Keratinocyte (primary cell): Measurements from ENCODE around the gene LHFPL6. TPM values are rescaled to one million over a fixed set of nuclear protein-coding genes. Genes with fewer than 3 reads are reported as not detected.

ENCODE experiments used
- DNase-seq: peaks from one replicate; pipeline ENCODE4 v3.0.0-alpha.2; 2011; ENCODE audit warnings: low read depth, missing footprints, low spot score
- FAIRE-seq: peaks from 2 replicates; lab custom pipeline; 2011; peaks lifted over from hg19 to GRCh38; lab: Jason Lieb, UNC
- H2AFZ ChIP-seq: 2 replicates; pipeline ENCODE4 v1.6.0; 2012; ENCODE audit warnings: low read length, control low read depth, inconsistent platforms; ENCODE audit not compliant: control insufficient read depth
- H3K27ac ChIP-seq: 2 replicates; pipeline ENCODE4 v1.5.1; 2011; ENCODE audit warnings: low read length; ENCODE audit not compliant: control insufficient read depth, insufficient read depth
- H3K27me3 ChIP-seq: 3 replicates; pipeline ENCODE4 v1.6.0; 2011; ENCODE audit warnings: low read length; ENCODE audit not compliant: control insufficient read depth, insufficient read depth; ENCODE audit errors: extremely low read depth
- H3K36me3 ChIP-seq, 2 experiments: 2 replicates in 1 of 2; 3 replicates in 1 of 2; pipeline ENCODE4 v1.5.1; 2011; ENCODE audit warnings: low read length in 2 of 2, mild to moderate bottlenecking in 1 of 2; ENCODE audit not compliant: control insufficient read depth in 2 of 2, insufficient read depth in 2 of 2; ENCODE audit errors: extremely low read depth in 1 of 2
- H3K4me1 ChIP-seq: 3 replicates; pipeline ENCODE4 v1.5.1; 2011; ENCODE audit warnings: low read length; ENCODE audit not compliant: control insufficient read depth, insufficient read depth; ENCODE audit errors: extremely low read depth
- H3K4me2 ChIP-seq: 3 replicates; pipeline ENCODE4 v1.6.0; 2011; ENCODE audit warnings: low read depth, low read length; ENCODE audit not compliant: control insufficient read depth, insufficient read depth; ENCODE audit errors: extremely low read depth
- H3K4me3 ChIP-seq, 3 experiments: fragments of 200-600 bp in 1 of 3; sonication (generic) in 1 of 3; 2 replicates in 2 of 3; 3 replicates in 1 of 3; pipeline ENCODE4 v1.5.1; 2011 to 2016; ENCODE audit warnings: low read length in 3 of 3, mild to moderate bottlenecking in 3 of 3, control low read depth in 2 of 3, inconsistent platforms in 1 of 3, low read depth in 1 of 3, mixed read lengths in 1 of 3, mixed run types in 1 of 3, moderate library complexity in 1 of 3; ENCODE audit not compliant: control insufficient read depth in 2 of 3, insufficient read depth in 2 of 3; ENCODE audit errors: extremely low read depth in 1 of 3
- H3K79me2 ChIP-seq: 2 replicates; pipeline ENCODE4 v1.6.0; 2012; ENCODE audit warnings: low read length; ENCODE audit not compliant: control insufficient read depth, insufficient read depth
- H3K9ac ChIP-seq: 3 replicates; pipeline ENCODE4 v1.6.0; 2011; ENCODE audit warnings: low read length; ENCODE audit not compliant: control insufficient read depth, insufficient read depth; ENCODE audit errors: extremely low read depth
- H3K9me1 ChIP-seq: 3 replicates; pipeline ENCODE4 v1.6.0; 2011; ENCODE audit warnings: low read length; ENCODE audit not compliant: control insufficient read depth, insufficient read depth; ENCODE audit errors: extremely low read depth
- H3K9me3 ChIP-seq: 2 replicates; pipeline ENCODE4 v1.5.1; 2012; ENCODE audit warnings: low read depth, low read length; ENCODE audit not compliant: control insufficient read depth
- H4K20me1 ChIP-seq: 3 replicates; pipeline ENCODE4 v1.6.0; 2011; ENCODE audit warnings: low read length; ENCODE audit not compliant: control insufficient read depth, insufficient read depth; ENCODE audit errors: extremely low read depth
- CTCF ChIP-seq, 3 experiments: IDR thresholded peaks in 1 of 3; conservative IDR thresholded peaks in 1 of 3; optimal IDR thresholded peaks in 1 of 3; 2 replicates in 2 of 3; 3 replicates in 1 of 3; pipeline versions ENCODE3 to v1.5.1; 2011; ENCODE audit warnings: low read length in 3 of 3, mild to moderate bottlenecking in 3 of 3, moderate library complexity in 2 of 3, control low read depth in 1 of 3, inconsistent platforms in 1 of 3; ENCODE audit not compliant: insufficient read depth in 2 of 3; ENCODE audit errors: extremely low read depth in 1 of 3
- EZH2 ChIP-seq: IDR thresholded peaks from one replicate; pipeline ENCODE4 v1.6.1; 2012; ENCODE audit warnings: inconsistent platforms, mild to moderate bottlenecking, low read length, moderate library complexity
- dilution Hi-C: fragments of 300-500 bp; cut with MboI; formaldehyde crosslinking; loops from one replicate; pipeline ENCODE4 v1.7.0; 2020; ENCODE audit warnings: low sequenced_read_pairs; ENCODE audit not compliant: extremely low pct_ligation_motif_present
- polyA plus RNA-seq, 5 experiments: library from polyadenylated mRNA; depleted of rRNA in 3 of 5; stranded (reverse) in 3 of 5; stranded (forward) in 1 of 5; unstranded in 1 of 5; fragments of >200 nt; gene quantifications; 1 replicate in 1 of 5; 2 replicates in 3 of 5; 3 replicates in 1 of 5; pipeline versions ENCODE4 v1.2.1 to v1.2.3, GENCODE V29; 2011 to 2012; ENCODE audit warnings: missing spikeins in 2 of 5, low read depth in 1 of 5, low replicate concordance in 1 of 5

The LHFPL6 gene
- polyA plus RNA-seq, 1 donor (not counting 4 experiments of a cell fraction or from before 2014, with no cell fraction given), result 15.8 TPM

- dilution Hi-C loops, result no loop called here
- TF ChIP-seq CTCF (optimal IDR thresholded peaks at IDR 0.05 in 1 of 3, IDR thresholded peaks at IDR 0.05 in 1 of 3, conservative IDR thresholded peaks at IDR 0.05 in 1 of 3; ENCODE audit: extremely low read depth in 1 of 3, insufficient read depth in 2 of 3, low read length in 3 of 3) (no peak), EZH2 (no peak)
- H3K4me3 ChIP-seq, result no peak overlapping the region
- no peak overlapping the region for H3K27ac ChIP-seq
- H3K4me2 ChIP-seq, result no peak overlapping the region
- no peaks in the 10 kb centered on the region for H3K9me3 ChIP-seq
- peaks cover 25% of the 10 kb centered on the region for H3K4me1 ChIP-seq
- no peak for DNase-seq
- no peaks in the 10 kb centered on the region for H3K9me1 ChIP-seq
- FAIRE-seq, result no peak
- H4K20me1 ChIP-seq, result no peaks in the 10 kb centered on the region
- H3K9ac ChIP-seq, result no peak overlapping the region
- peaks cover 0 to 12% of the 10 kb centered on the region in 2 experiments for H3K36me3 ChIP-seq
- no peaks in the 10 kb centered on the region for H3K27me3 ChIP-seq
- peaks cover 19% of the 10 kb centered on the region for H3K79me2 ChIP-seq
- no peak overlapping the region for H2AFZ ChIP-seq
Measured at GRCh38 chr13:39596685-39597084, 6.3 kb downstream of the LHFPL6 start.

- TF ChIP-seq EZH2 (no peak), CTCF (optimal IDR thresholded peaks at IDR 0.05 in 1 of 3, IDR thresholded peaks at IDR 0.05 in 1 of 3, conservative IDR thresholded peaks at IDR 0.05 in 1 of 3; ENCODE audit: extremely low read depth in 1 of 3, insufficient read depth in 2 of 3, low read length in 3 of 3) (no peak)
- Histone ChIP-seq H3K36me3 (peaks cover 0 to 12% of the 10 kb centered on the region in 2 experiments), H3K4me2 (no peak overlapping the region), H3K9ac (no peak overlapping the region), H3K9me1 (no peaks in the 10 kb centered on the region), H3K4me1 (peaks cover 23% of the 10 kb centered on the region), H3K9me3 (no peaks in the 10 kb centered on the region), H3K27me3 (no peaks in the 10 kb centered on the region), H2AFZ (no peak overlapping the region), H3K27ac (no peak overlapping the region), H3K4me3 (no peak overlapping the region), H3K79me2 (peaks cover 20% of the 10 kb centered on the region), H4K20me1 (no peaks in the 10 kb centered on the region)
- no peak for DNase-seq
- FAIRE-seq, result no peak
- dilution Hi-C loops, result no loop called here
Measured at GRCh38 chr13:39596176-39596575, 6.8 kb downstream of the LHFPL6 start.
